GM19467 (cell line): ENCODE data around the gene COX7A2.

Experiments
- ATAC-seq: cut with Tn5 transposase; IDR thresholded peaks from one replicate; pipeline ENCODE4 v1.9.1; 2021; ENCODE audit warnings: mild to moderate bottlenecking, moderate library complexity; ENCODE audit not compliant: unreplicated experiment

The COX7A2 gene

DNA sequence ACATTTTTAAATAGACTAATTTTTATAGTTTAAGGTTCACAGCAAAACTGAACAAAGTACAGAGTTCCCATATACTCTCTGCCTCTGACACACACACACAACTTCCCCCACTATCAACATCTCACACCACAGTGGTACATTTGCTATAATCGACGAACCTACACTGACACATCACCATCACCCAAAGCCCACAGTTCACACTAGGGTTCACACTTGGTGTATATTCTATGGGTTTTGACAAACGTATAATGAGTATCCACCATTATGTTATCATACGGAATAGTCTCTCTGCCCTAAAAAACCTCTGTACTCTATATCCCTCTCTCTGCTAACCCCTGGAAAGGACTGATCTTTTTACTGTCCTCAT lies 25.4 kb upstream of the COX7A2 start:
- ATAC-seq, result no peak

DNA sequence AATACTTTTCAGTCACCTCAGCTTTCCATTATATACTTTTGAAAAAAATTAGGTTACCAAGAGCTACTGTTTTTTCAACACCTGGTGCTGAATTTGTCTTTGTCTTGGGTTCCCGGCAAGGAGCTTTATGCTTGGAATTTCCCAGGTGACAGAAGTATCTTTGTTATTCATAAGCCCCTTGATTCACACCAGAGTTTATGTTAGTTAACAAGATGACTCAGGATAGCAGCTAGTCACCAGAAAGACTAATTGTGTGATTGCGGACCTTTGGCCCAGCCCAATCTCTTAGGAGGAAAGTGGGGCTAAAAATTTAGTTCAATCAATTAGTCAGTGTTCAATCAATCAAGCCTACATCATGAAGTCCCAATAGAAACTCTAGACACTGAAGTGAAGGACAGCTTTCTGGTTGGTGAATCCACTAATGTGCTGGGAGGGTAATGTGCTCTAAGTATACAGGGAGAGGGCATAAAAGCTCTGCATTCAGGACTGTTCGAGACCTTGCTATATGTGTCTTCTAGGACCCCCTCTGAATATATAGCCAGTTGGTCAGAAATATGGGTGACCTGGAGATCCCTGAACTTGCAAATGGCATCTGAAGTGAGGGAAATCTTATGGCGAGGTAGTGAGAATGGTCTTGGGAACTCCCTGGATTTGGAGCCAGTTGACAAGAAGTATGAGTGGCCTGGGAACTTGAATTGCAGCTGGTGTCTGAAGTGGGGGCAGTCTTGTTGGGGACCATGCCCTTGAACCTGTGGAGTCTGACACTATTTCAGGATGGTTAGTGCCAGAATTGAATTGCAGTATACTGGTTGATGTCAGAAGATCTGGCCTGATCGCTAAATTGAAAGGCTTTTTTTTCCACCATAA lies 24.8 kb upstream of the COX7A2 start:
- ATAC-seq, result no peak

DNA sequence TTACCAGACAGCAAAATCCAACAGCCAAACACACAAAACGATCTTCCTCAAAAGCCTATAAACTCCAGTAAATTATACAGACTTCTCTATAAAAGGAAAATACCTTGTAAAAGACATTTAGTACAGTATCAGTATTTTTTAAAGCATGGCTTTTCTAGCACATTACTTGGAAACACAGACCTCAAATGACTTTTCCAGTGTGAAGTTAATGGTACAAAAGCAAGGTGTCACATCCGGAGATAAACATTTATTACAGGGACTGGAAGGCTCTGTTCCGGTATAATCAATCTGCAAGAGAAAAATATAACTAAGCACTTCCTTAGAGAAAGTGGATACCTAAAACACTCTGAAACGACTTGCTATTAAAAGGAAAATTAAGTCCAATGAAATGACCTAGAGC lies 23.9 kb upstream of the COX7A2 start:
- no peak for ATAC-seq

DNA sequence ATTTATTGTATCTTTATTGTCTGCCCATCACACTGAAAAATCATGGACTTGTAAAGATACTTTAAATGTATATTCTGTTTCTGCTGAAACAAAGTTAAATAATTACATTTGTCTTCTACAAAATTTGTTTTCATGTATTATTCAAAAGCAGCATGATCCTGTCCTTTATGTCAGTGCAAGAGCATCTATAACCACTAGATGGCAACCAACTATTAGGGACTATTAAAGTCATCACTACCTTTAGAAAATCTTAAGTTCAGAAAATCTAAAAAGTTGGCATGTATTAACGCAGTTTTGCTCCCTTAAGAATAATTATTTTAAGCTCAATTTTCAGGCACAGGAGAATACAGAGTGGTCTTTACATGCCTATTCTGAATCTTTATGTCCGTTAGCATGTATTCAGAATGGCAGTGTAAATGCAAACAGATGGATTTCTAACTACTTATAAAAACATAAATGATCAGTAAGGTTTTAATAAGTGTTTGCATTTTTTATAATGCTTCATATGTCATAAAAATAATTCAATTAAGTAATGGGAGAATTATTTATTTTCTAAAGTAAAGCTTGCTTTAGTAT lies 23.2 kb upstream of the COX7A2 start:
- ATAC-seq, result peak; percentile 84

DNA sequence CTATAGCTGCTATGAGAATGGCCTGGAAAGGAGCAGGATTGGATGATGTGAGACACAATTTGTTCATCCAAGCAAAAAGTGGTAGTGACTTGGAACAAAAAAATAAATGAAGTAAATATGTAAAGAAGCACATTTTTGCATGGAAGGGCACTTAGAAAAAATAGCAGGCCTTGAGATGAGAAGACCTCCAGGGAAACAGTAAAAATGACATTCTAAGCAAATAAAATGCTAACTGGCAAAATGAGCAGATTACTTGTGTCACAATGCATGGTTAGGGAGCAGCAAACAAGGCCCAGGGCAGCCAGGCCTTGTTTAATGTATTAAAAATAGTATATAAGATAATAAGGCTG lies 19.8 kb upstream of the COX7A2 start:
- no peak for ATAC-seq

- no peak for ATAC-seq
Measured at GRCh38 chr6:75262716-75263400, 19.3 kb upstream of the COX7A2 start.

DNA sequence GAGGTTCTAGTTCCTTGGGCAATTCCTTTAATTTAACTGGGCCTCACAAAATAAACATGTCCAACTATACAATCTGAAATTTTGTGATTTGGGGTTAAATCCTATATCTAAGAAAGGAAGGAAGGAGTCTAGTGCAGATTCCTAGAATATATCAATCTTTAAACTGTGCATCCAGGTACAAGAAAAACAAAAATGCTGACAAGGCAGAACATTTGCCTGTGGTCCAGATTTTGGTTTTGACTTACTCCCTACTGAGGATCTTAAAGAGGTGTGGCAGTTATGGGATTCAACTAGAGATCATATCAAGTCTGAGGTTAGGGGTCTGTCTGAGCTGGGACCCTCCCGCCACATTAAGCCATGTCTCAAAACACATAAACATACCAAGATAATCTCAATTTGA lies 17.7 kb upstream of the COX7A2 start:
- no peak for ATAC-seq

GRCh38 chr6:75257343-75258087 lies 13.9 kb upstream of the COX7A2 start:
- no peak for ATAC-seq

- no peak for ATAC-seq
Measured at GRCh38 chr6:75250552-75250951, 7.0 kb upstream of the COX7A2 start.

DNA sequence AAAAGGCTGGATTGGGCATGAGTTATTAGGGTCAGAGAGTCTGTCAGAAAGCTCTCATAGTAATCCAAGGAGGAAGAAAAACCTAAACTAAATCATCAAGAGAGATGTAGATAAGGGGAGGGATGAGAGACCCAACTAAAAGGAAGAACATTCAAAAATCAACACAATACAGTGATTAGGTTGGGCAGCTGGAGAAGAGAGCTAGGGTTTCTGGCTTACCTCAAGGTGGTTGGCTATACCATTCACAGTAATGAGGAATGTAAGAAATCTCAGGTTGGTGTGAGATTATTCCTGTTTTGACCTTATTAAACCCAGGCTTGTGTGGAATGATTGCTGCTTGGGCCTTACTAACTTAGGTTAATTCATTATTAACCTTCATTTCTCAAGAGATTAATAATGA lies 6.2 kb upstream of the COX7A2 start:
- ATAC-seq, result no peak

DNA sequence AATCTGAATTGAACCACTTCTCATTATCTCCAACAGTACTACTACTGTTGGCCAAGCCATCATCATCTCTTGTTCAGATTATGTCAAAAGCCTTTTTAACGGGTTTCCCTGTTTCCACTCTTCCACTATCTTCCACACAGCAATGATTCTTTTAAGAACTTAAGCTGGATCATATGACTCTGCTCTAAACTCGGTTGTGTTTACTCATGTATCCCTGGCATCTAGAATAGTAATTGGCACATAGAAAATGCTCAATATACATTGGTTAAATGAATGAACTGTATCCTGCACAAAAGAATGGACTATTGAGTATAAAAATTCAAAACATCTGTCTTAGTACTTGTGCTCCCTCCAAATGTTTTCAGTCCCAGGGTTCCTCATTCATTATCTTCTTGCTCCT lies 2.8 kb upstream of the COX7A2 start:
- no peak for ATAC-seq

GRCh38 chr6:75244063-75244584 lies 523 bp upstream of the COX7A2 start:
- ATAC-seq, result peak; percentile 2

DNA sequence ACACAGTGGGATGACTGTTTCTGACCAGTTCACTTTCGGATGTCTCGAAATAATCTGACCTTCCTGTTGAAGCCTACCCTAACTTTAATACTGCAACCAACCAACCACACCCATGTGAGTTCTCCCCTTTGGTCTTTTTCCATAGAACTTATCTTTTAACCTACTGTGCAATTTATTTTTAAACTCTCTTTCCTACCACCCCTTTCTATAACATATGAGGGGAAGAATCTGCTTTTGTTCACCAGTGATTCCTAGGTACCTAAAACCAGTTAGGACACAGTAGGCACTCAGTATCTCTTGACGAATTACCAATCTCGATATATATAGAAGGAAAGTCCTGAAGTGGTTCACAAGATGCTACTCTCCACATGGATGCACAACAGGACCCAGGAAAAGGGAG lies 7.0 kb downstream of the COX7A2 start:
- no peak for ATAC-seq

- ATAC-seq, result no peak
Measured at GRCh38 chr6:75235271-75235670, 8.3 kb downstream of the COX7A2 start.

GRCh38 chr6:75234126-75234865 lies 9.3 kb downstream of the COX7A2 start:
- ATAC-seq, result no peak

- no peak for ATAC-seq
Measured at GRCh38 chr6:75233092-75233615, 10.4 kb downstream of the COX7A2 start.

DNA sequence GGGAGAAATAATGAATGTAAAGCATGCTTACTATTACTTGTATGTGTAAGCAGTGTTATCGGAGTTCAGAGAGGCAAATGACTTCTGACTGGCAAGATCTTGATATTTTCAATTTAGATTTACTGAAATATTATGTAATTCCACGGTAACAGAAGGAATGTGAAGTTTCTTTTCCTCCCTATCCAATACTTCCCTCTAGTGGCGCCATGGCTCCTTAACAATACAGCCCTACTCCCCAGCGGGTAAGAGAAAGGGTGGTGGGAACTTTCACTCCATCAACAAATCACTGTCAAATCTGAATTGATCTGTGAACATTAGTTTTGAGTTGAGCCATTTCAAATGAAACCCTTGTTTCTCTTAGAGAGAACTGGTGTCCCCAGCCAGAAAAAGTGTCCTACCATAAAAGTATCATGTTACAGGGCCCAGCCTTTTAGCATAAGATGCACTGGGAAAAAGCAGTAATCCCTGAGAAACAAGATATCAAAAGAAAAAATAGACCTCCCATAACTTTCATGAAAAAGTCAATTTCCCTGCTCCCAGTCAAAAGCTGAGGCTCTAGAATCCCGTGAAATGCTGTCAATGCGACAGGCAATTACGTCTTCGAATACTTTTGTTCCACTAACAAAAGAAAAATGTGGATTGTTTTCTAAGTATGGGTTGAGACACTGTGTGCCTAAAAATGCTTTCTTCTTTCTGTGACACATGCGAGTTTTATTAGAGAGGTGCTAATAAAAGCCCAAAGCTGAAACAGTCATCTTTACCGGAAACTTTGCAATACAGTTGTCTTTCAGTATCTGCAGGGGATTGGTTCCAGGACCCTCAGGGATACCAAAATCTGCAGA lies 12.9 kb downstream of the COX7A2 start:
- no peak for ATAC-seq

DNA sequence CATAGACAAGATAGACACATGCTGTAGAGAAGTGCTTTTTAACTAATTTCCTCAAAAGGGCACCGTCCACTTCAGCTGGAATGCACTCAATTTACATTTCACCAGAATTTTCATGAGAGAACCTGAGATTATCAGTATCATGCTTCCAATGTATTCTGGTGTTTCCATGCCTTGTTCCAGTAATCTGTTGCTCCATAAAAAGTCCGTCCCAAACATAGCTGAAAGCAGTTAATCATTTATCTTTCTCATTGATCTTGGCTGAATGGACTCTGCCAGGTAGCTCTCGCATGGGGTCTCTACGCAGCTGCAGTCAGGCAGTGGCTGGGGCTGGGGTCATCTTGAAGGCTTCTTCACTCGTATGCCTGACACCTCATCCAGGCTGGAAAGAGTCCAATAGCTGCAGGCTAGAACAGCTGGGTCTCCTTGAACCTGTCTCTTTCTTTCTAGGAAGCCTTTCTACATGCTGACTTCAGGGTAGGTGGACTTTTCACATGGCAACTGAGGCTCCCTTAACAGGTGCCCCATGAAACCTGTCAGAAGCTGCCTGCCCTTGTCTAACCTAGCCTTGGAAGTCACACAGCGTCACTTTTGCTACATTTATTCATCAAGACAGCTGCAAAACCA lies 19.2 kb downstream of the COX7A2 start:
- no peak for ATAC-seq

DNA sequence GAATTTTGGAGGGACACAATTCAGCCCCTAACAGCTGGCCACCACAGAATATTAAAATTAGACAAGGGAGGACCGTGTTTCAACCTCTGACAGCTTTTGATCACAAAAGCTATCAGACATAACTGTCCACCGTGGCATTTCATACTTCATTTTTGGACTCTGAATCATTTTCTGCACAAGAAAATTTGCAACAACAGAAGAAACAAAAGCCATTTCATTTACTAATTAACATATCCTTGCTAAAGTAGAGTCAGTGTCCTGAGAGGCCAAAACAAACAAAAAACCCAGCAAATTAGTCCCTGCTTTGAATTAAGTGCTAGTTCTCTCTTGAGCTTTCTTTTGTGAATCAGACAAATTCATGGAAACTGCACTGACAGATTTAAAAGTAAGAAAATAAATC lies 20.2 kb downstream of the COX7A2 start:
- ATAC-seq, result no peak
